Ecto neural progenitor cell (in vitro differentiated cells): Measurements from ENCODE around the gene AGBL2.
"Not testable (repeated sequence)": the region's sequence is repeated elsewhere in the genome, so short reads cannot be mapped to it uniquely, and the experiment has no call there.

ENCODE experiments used
- DNase-seq: peaks from one replicate; pipeline ENCODE4 v3.0.0-alpha.2; 2018; ENCODE audit warnings: low spot score

Gene AGBL2

GRCh38 chr11:47688111-47688510 is 27.1 kb downstream of the AGBL2 start:
- no peak for DNase-seq

- DNase-seq, result not testable (repeated sequence)
Measured at GRCh38 chr11:47686704-47687103, 28.5 kb downstream of the AGBL2 start.

DNA sequence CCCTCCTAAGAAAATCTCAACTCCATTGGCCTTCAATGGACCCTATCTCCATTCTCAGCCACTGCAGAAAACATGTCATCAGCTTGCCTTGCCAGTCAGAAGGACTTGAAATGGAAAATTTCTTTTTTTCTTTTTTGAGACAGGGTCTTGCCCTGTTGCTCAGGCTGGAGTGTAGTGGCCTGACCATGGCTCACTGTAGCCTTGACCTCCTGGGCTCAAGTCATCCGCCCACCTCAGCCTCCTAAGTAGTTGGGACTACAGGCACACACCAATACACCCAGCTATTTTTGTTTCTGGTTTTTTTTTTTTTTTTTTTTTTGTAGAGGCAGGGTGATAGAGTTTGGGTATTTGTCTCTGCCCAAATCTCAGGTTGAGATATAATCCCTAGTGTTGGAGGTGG is 29.0 kb downstream of the AGBL2 start:
- no peak for DNase-seq

DNA sequence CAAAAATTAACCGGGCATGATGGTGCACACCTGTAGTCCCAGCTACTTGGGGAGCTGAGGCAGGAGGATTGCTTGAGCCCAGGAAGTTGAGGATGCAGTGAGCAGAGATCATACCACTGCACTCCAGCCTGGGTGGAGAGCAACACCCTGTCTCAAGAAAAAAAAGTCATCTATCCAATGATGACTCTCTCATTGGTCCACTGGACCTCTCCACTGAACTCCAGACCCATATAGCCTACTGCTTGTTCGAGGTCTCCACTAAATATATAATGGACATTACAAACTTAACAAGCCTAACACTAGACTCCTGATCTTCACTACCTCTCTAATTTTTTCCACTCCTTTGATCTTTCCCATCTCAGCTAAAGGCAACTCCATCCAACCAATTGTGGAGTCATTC is 39.3 kb downstream of the AGBL2 start:
- no peak for DNase-seq

- DNase-seq, result no peak
Measured at GRCh38 chr11:47672283-47672730, 42.9 kb downstream of the AGBL2 start.

DNA sequence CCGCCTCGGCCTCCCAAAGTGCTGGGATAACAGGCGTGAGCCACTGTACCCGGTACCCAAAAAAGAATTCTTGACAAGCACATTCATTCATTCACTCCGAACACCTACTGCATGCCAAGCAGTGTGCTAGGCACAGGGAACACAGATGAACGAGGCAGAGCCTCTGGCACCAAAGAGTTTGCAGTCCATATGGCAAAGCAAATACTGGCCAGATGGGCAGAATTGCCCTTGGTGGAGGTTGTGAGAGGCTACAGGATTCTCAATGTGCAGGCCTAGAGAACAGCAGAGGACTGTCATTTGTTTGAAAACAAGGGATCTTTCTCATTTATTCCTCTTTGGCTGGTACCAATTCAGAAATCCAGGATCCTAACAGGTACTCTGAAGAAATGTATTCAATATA is 45.3 kb downstream of the AGBL2 start:
- DNase-seq, result no peak

DNA sequence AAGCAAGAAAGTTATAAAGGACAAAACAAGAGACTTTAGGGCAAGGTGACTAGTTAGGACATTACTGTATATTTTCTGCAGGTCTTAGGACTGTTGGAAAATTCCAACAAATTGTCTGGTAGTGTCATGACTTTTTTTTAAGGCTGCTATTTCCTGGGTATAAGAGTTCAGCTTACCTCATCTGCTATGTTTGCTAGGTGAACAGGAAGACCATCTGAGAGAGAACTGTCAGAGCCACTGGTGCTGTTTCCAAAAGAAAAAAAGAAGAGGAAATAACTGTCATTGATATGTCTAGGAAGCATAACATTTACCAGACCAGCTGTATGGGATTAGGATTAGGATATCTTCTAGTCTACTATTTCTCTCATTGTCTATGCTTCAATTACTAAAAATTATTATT is 46.5 kb downstream of the AGBL2 start:
- no peak for DNase-seq

GRCh38 chr11:47667555-47667954 is 47.6 kb downstream of the AGBL2 start:
- no peak for DNase-seq

GRCh38 chr11:47667135-47667534 is 48.0 kb downstream of the AGBL2 start:
- no peak for DNase-seq

GRCh38 chr11:47664936-47665335 is 50.2 kb downstream of the AGBL2 start:
- DNase-seq, result not testable (repeated sequence)

DNA sequence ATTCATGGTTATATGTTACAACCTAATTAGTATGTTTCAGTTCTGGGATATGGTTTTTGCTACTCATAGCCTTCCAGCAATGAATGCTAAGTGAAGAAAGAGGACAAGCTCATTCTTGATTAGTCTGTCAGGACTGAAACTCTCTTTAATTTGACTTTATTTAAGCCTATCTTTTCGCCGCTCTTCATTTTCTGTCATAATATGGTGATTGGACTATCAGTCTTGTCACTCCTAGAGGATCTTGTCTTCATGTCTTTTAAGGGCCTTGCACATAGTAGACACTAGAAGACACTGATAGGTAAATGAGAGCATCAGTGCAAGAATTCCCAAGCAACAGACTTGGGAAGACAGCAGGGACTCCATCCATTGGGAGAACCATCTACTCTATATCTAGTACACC is 53.9 kb downstream of the AGBL2 start:
- no peak for DNase-seq

- no peak for DNase-seq
Measured at GRCh38 chr11:47659276-47659675, 55.9 kb downstream of the AGBL2 start.

DNA sequence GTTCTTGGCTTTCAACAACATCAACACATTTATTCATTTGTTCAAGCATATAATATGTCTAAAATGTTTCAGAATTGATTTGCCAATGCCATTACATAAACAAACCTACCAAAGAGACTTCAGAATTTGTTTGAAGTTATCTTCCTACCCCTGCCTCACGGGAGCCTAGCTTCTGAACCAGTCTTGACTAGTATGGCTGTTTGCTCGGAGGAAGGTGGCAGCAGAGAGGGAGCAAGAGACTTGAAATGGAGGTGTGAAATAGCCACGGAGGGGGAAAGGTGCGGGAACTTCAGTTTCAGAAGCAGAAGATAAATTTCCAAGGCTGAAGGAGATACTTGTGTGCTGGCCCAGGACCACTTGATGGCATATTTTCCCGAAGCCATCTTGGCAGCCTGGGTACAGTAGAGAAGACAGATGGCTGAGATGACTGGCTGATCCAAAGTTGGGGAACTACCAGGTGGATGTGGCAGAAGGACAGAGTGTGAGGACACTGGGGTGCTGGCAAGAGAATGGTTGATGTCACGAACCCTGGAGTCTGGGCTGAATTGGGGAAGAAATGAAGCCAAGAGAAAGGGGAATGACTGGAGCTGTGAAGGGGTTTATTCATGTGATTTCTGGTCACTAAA is 58.8 kb downstream of the AGBL2 start:
- DNase-seq, result no peak

GRCh38 chr11:47651818-47652469 is 63.2 kb downstream of the AGBL2 start:
- no peak for DNase-seq

- DNase-seq, result no peak
Measured at GRCh38 chr11:47649276-47649675, 65.9 kb downstream of the AGBL2 start.

GRCh38 chr11:47646019-47646418 is 69.2 kb downstream of the AGBL2 start:
- no peak for DNase-seq

DNA sequence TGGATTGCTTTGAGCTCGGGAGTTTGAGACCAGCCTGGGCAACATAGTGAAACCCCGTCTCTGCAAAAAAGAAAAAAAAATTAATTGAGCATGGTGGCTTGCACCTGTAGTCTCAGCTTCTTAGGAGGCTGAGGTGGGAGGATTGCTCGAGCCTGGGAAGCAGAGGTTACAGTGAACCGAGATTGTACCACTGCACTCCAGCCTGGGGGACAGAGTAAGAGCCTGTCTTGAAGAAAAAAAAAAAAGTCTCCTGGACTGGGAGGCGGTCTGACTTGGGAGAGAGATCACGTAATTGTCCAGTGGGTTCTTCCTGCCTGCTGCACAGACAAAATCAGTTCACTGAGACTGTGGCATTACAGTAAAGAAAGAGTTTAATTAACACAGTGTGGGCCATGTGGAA is 69.7 kb downstream of the AGBL2 start:
- no peak for DNase-seq

- peak; percentile 97 for DNase-seq
Measured at GRCh38 chr11:47642099-47642855, 72.9 kb downstream of the AGBL2 start, which contains the start of gene MTCH2. Gene MTCH2 (minus strand): TSS chr11:47642559. CDS start chr11:47642465, 94 bp downstream.

DNA sequence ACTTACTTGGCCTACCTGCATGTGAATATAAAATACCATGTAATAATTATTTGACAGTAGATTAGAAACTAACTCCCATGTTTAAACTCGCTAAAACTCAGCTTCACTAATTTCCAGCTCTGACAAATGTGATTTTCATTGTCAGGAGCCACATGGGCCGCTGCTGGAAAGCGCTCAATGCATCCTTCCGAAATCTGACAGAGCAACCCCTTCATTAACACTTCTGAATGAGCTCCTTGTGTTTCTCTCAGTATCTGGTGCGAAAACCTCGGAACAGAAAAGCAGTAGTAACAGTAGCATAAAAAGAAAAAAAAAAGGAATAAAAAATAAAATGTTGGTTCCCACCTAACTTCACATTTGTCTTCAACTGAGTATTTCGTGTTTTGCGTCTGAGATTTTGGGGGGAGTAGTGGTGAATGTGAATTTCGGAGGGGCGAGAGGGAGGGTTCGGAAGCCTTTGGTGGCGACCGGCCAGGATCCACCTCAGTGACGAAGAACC is 73.5 kb downstream of the AGBL2 start:
- DNase-seq, result no peak

- not testable (repeated sequence) for DNase-seq
Measured at GRCh38 chr11:47640506-47640905, 74.7 kb downstream of the AGBL2 start.

GRCh38 chr11:47636331-47636730 is 78.8 kb downstream of the AGBL2 start:
- DNase-seq, result not testable (repeated sequence)

DNA sequence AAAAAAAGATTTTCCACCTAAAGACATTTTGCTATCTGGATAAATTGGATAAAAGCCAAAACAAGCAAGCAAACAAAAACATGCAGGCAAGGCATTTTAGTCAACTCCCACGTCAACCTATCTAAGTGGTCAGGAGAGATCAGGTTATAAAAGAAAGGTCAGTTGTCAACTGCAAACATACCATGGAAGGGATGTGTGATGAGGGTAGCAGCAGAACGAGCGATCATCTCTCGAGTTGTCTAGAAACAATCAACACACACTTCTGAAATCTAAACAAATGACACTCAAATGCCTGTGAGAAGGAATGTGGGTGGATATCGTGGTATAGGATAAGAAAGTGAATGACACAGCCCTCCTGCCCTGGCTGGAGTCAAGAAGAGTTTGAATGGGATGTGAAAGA is 83.7 kb downstream of the AGBL2 start:
- DNase-seq, result no peak

DNA sequence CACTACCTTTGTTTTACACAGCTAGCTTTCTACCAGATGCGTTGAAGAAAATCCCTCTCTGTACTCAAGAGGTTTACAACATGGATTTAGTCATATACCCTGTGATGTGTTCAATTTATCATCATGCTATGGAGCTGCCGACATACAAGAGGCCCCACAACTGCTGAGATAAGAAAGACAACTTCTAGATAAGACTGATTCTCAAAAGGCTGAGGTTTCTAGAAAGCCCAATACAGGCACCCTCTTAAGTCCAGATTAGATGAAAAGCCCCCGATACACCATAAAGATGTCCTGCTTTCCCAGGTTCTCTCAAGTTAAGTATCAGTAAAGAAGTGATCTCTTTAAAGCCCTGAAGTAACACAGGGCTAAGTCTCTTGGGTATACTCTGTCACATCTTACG is 87.1 kb downstream of the AGBL2 start:
- DNase-seq, result no peak
